Neural cell (in vitro differentiated cells): ENCODE results near the gene CCNT2. TPM values are rescaled to one million over a fixed set of nuclear protein-coding genes. Genes with fewer than 3 reads are reported as not detected.
A peak's percentile ranks its signal among the peaks of the same experiment; 100 is the strongest.

Experiments
- H2AFZ ChIP-seq: fragments of 200-600, 300-800 bp; sonication (generic), shearing (Covaris generic); 2 replicates; pipeline ENCODE4 v1.6.0; 2014; ENCODE audit warnings: low read depth, mild to moderate bottlenecking, antibody characterized with exemption, low read length, moderate library complexity
- H3F3A ChIP-seq: fragments of 200-600 bp; shearing (Covaris generic); 2 replicates; pipeline ENCODE4 v1.6.1; 2016; ENCODE audit warnings: mild to moderate bottlenecking, moderate library complexity, mixed read lengths, antibody characterized with exemption, low read length; ENCODE audit not compliant: insufficient read depth, poor library complexity, severe bottlenecking
- H3K27ac ChIP-seq: fragments of 200-600, 300-800 bp; sonication (generic), shearing (Covaris generic); 2 replicates; pipeline ENCODE4 v1.5.1; 2014; ENCODE audit warnings: mild to moderate bottlenecking, low read length, moderate library complexity
- H3K27me3 ChIP-seq: fragments of 300-800, 200-600 bp; sonication (generic), shearing (Covaris generic); 2 replicates; pipeline ENCODE4 v1.6.0; 2014; ENCODE audit warnings: mild to moderate bottlenecking, low read depth, low read length, moderate library complexity; ENCODE audit not compliant: insufficient read depth
- H3K36me3 ChIP-seq: fragments of 300-800, 200-600 bp; sonication (generic), shearing (Covaris generic); 2 replicates; pipeline ENCODE4 v1.5.1; 2014; ENCODE audit warnings: mild to moderate bottlenecking, antibody characterized with exemption, low read length, moderate library complexity; ENCODE audit not compliant: insufficient read depth
- H3K4me2 ChIP-seq: fragments of 300-800, 200-600 bp; sonication (generic), shearing (Covaris generic); 2 replicates; pipeline ENCODE4 v1.6.0; 2014; ENCODE audit warnings: mild to moderate bottlenecking, low read length
- H3K4me3 ChIP-seq: fragments of 300-800, 200-600 bp; sonication (generic), shearing (Covaris generic); 2 replicates; pipeline ENCODE4 v1.5.1; 2014; ENCODE audit warnings: mild to moderate bottlenecking, low read length, moderate library complexity
- H3K79me2 ChIP-seq: fragments of 200-600 bp; shearing (Covaris generic); replicated peaks from 2 replicates; pipeline ENCODE4 v1.6.0; 2014; ENCODE audit warnings: mild to moderate bottlenecking, low read length, moderate library complexity; ENCODE audit not compliant: insufficient read depth
- H3K9ac ChIP-seq: fragments of 300-800, 200-600 bp; sonication (generic), shearing (Covaris generic); 2 replicates; pipeline ENCODE4 v1.6.1; 2016; ENCODE audit warnings: mild to moderate bottlenecking, low read length, mixed read lengths
- H3K9me2 ChIP-seq: fragments of 200-600 bp; shearing (Covaris generic); 2 replicates; pipeline ENCODE4 v1.6.1; 2016; ENCODE audit warnings: mild to moderate bottlenecking, low read length, mixed read lengths; ENCODE audit not compliant: insufficient read depth
- H3K9me3 ChIP-seq: fragments of 200-600, 300-800 bp; sonication (generic), shearing (Covaris generic); 2 replicates; pipeline ENCODE4 v1.6.1; 2016; ENCODE audit warnings: mild to moderate bottlenecking, mixed run types, low read length, moderate library complexity, mixed read lengths
- H4K20me1 ChIP-seq: fragments of 200-600 bp; shearing (Covaris generic); 2 replicates; pipeline ENCODE4 v1.6.1; 2016; ENCODE audit warnings: mild to moderate bottlenecking, mixed run types; ENCODE audit not compliant: insufficient read depth
- CTCF ChIP-seq: fragments of 450-650 bp; IDR thresholded peaks from 2 replicates; pipeline ENCODE4 v1.5.1; 2014; ENCODE audit warnings: antibody characterized with exemption, mild to moderate bottlenecking, moderate library complexity; ENCODE audit not compliant: poor library complexity, severe bottlenecking
- EP300 ChIP-seq: fragments of 450-650 bp; conservative IDR thresholded peaks from 2 replicates; pipeline ENCODE4 v1.6.1; 2014; ENCODE audit warnings: antibody characterized with exemption, mild to moderate bottlenecking, moderate library complexity; ENCODE audit not compliant: poor library complexity, severe bottlenecking
- EZH2 ChIP-seq: fragments of 200-600, 300-800 bp; shearing (Covaris generic), sonication (generic); IDR thresholded peaks from 2 replicates; pipeline ENCODE4 v1.6.1; 2014; ENCODE audit warnings: antibody characterized with exemption, low read length, borderline replicate concordance, mild to moderate bottlenecking; ENCODE audit not compliant: insufficient read depth, poor library complexity, severe bottlenecking
- MXI1 ChIP-seq: fragments of 450-650 bp; conservative IDR thresholded peaks from 2 replicates; pipeline ENCODE4 v1.6.1; 2014; ENCODE audit warnings: antibody characterized with exemption, mild to moderate bottlenecking; ENCODE audit not compliant: poor library complexity, severe bottlenecking
- POLR2AphosphoS5 ChIP-seq: IDR thresholded peaks from 2 replicates; pipeline ENCODE4 v1.6.1; 2012
- RAD21 ChIP-seq: fragments of 450-650 bp; conservative IDR thresholded peaks from 2 replicates; pipeline ENCODE4 v1.6.1; 2014; ENCODE audit warnings: antibody characterized with exemption, mild to moderate bottlenecking, moderate library complexity
- REST ChIP-seq: IDR thresholded peaks from 2 replicates; pipeline ENCODE4 v1.6.1; 2012; ENCODE audit warnings: borderline replicate concordance
- SMC3 ChIP-seq: fragments of 450-650 bp; conservative IDR thresholded peaks from 2 replicates; pipeline ENCODE4 v1.6.1; 2014; ENCODE audit warnings: antibody characterized with exemption, mild to moderate bottlenecking, moderate library complexity; ENCODE audit not compliant: poor library complexity
- TAF1 ChIP-seq: IDR thresholded peaks from 2 replicates; pipeline ENCODE4 v1.6.1; 2012; ENCODE audit warnings: low read depth
- polyA plus RNA-seq: library from polyadenylated mRNA; depleted of rRNA; stranded (reverse); fragments of >200 nt; gene quantifications from 2 replicates; pipeline ENCODE4 v1.2.3, GENCODE V29; 2014

CCNT2 gene
- polyA plus RNA-seq, 1 donor from 2014 or later = 134 TPM

GRCh38 chr2:134988994-134989605 is 70.5 kb downstream of the CCNT2 start:
- Histone ChIP-seq H3K9ac (no peak overlapping the region), H3F3A (no peaks in the 10 kb centered on the region), H3K9me3 (no peaks in the 10 kb centered on the region), H2AFZ (no peak overlapping the region), H3K27me3 (no peaks in the 10 kb centered on the region), H3K36me3 (no peaks in the 10 kb centered on the region), H3K4me3 (no peak overlapping the region), H4K20me1 (no peaks in the 10 kb centered on the region), H3K4me2 (no peak overlapping the region), H3K79me2 (no peaks in the 10 kb centered on the region), H3K27ac (no peak overlapping the region), H3K9me2 (no peaks in the 10 kb centered on the region)
- TF ChIP-seq SMC3 (peak; percentile 68), CTCF (peak; percentile 78), MXI1 (no peak), REST (no peak), TAF1 (no peak), RAD21 (peak; percentile 80), EP300 (no peak), POLR2AphosphoS5 (no peak), EZH2 (no peak)

- Histone ChIP-seq H4K20me1 (no peaks in the 10 kb centered on the region), H3K27me3 (no peaks in the 10 kb centered on the region), H3K4me2 (no peak overlapping the region), H3K36me3 (no peaks in the 10 kb centered on the region), H2AFZ (no peak overlapping the region), H3K9ac (no peak overlapping the region), H3K79me2 (no peaks in the 10 kb centered on the region), H3K9me2 (no peaks in the 10 kb centered on the region), H3K4me3 (no peak overlapping the region), H3F3A (no peaks in the 10 kb centered on the region), H3K27ac (no peak overlapping the region), H3K9me3 (no peaks in the 10 kb centered on the region)
- TF ChIP-seq RAD21 = no peak
- TF ChIP-seq CTCF = no peak
- no peak for TF ChIP-seq TAF1
- TF ChIP-seq EZH2 = no peak
- TF ChIP-seq POLR2AphosphoS5 = no peak
- TF ChIP-seq SMC3 = no peak
- no peak for TF ChIP-seq MXI1
- no peak for TF ChIP-seq EP300
- no peak for TF ChIP-seq REST
These were observed 80.9 kb downstream of the CCNT2 start for GRCh38 chr2:134999521-134999920.
